Measurements from ENCODE around the gene UROS. TPM values are rescaled to one million over a fixed set of nuclear protein-coding genes. Genes with fewer than 3 reads are reported as not detected.

Gene UROS
- total RNA-seq, 1 donor = 90.5 TPM

GRCh38 chr10:125769175-125769574 lies 53.9 kb downstream of the UROS start:
- no peak overlapping the region for H3K27ac ChIP-seq (ENCODE audit: low read depth, low read length)
- H3K79me2 ChIP-seq (ENCODE audit: insufficient read depth, low read length) = no peaks in the 10 kb centered on the region
- H3K4me2 ChIP-seq (ENCODE audit: insufficient read depth, low read length) = no peak overlapping the region
- no peak for TF ChIP-seq CTCF (IDR thresholded peaks at IDR 0.05; ENCODE audit: extremely low read depth, low read depth, low read length)
- H2AFZ ChIP-seq (ENCODE audit: low read length) = no peak overlapping the region
- H3K4me1 ChIP-seq (ENCODE audit: insufficient read depth, low read length) = no peaks in the 10 kb centered on the region
- H3K4me3 ChIP-seq (ENCODE audit: insufficient read depth, low read length) = no peak overlapping the region
- no peaks in the 10 kb centered on the region for H4K20me1 ChIP-seq (ENCODE audit: insufficient read depth, low read length)
- no peaks in the 10 kb centered on the region for H3K9me3 ChIP-seq (ENCODE audit: low read depth, low read length)
- no peak for DNase-seq (ENCODE audit: insufficient read length, low spot score, missing footprints)
- no peaks in the 10 kb centered on the region for H3K27me3 ChIP-seq (ENCODE audit: insufficient read depth, low read length)
- H3K36me3 ChIP-seq (ENCODE audit: insufficient read depth, low read length) = peaks cover 14% of the 10 kb centered on the region

GRCh38 chr10:125768219-125768855 lies 54.7 kb downstream of the UROS start:
- peak; percentile 90 for DNase-seq (ENCODE audit: insufficient read length, low spot score, missing footprints)
- no peaks in the 10 kb centered on the region for H3K27me3 ChIP-seq (ENCODE audit: insufficient read depth, low read length)
- no peaks in the 10 kb centered on the region for H3K9me3 ChIP-seq (ENCODE audit: low read depth, low read length)
- H4K20me1 ChIP-seq (ENCODE audit: insufficient read depth, low read length) = no peaks in the 10 kb centered on the region
- H3K4me2 ChIP-seq (ENCODE audit: insufficient read depth, low read length) = no peak overlapping the region
- H3K4me3 ChIP-seq (ENCODE audit: insufficient read depth, low read length) = no peak overlapping the region
- TF ChIP-seq CTCF (IDR thresholded peaks at IDR 0.05; ENCODE audit: extremely low read depth, low read depth, low read length) = no peak
- H3K4me1 ChIP-seq (ENCODE audit: insufficient read depth, low read length) = no peaks in the 10 kb centered on the region
- H3K79me2 ChIP-seq (ENCODE audit: insufficient read depth, low read length) = no peaks in the 10 kb centered on the region
- no peak overlapping the region for H3K27ac ChIP-seq (ENCODE audit: low read depth, low read length)
- no peak overlapping the region for H2AFZ ChIP-seq (ENCODE audit: low read length)
- H3K36me3 ChIP-seq (ENCODE audit: insufficient read depth, low read length) = peaks cover 21% of the 10 kb centered on the region

- no peaks in the 10 kb centered on the region for H4K20me1 ChIP-seq (ENCODE audit: insufficient read depth, low read length)
- DNase-seq (ENCODE audit: insufficient read length, low spot score, missing footprints) = no peak
- no peak overlapping the region for H3K27ac ChIP-seq (ENCODE audit: low read depth, low read length)
- no peaks in the 10 kb centered on the region for H3K9me3 ChIP-seq (ENCODE audit: low read depth, low read length)
- H3K4me3 ChIP-seq (ENCODE audit: insufficient read depth, low read length) = no peak overlapping the region
- no peaks in the 10 kb centered on the region for H3K4me1 ChIP-seq (ENCODE audit: insufficient read depth, low read length)
- no peak overlapping the region for H3K4me2 ChIP-seq (ENCODE audit: insufficient read depth, low read length)
- TF ChIP-seq CTCF (IDR thresholded peaks at IDR 0.05; ENCODE audit: extremely low read depth, low read depth, low read length) = no peak
- H2AFZ ChIP-seq (ENCODE audit: low read length) = no peak overlapping the region
- H3K79me2 ChIP-seq (ENCODE audit: insufficient read depth, low read length) = no peaks in the 10 kb centered on the region
- H3K36me3 ChIP-seq (ENCODE audit: insufficient read depth, low read length) = peaks cover 26% of the 10 kb centered on the region
- H3K27me3 ChIP-seq (ENCODE audit: insufficient read depth, low read length) = no peaks in the 10 kb centered on the region
These were observed 56.5 kb downstream of the UROS start for GRCh38 chr10:125766511-125766910.

GRCh38 chr10:125765835-125766234 lies 57.2 kb downstream of the UROS start:
- no peak for TF ChIP-seq CTCF (IDR thresholded peaks at IDR 0.05; ENCODE audit: extremely low read depth, low read depth, low read length)
- no peak overlapping the region for H3K4me3 ChIP-seq (ENCODE audit: insufficient read depth, low read length)
- H4K20me1 ChIP-seq (ENCODE audit: insufficient read depth, low read length) = no peaks in the 10 kb centered on the region
- DNase-seq (ENCODE audit: insufficient read length, low spot score, missing footprints) = no peak
- H3K27ac ChIP-seq (ENCODE audit: low read depth, low read length) = no peak overlapping the region
- H3K9me3 ChIP-seq (ENCODE audit: low read depth, low read length) = no peaks in the 10 kb centered on the region
- no peaks in the 10 kb centered on the region for H3K4me1 ChIP-seq (ENCODE audit: insufficient read depth, low read length)
- no peaks in the 10 kb centered on the region for H3K27me3 ChIP-seq (ENCODE audit: insufficient read depth, low read length)
- H2AFZ ChIP-seq (ENCODE audit: low read length) = no peak overlapping the region
- H3K79me2 ChIP-seq (ENCODE audit: insufficient read depth, low read length) = no peaks in the 10 kb centered on the region
- peaks cover 26% of the 10 kb centered on the region for H3K36me3 ChIP-seq (ENCODE audit: insufficient read depth, low read length)
- no peak overlapping the region for H3K4me2 ChIP-seq (ENCODE audit: insufficient read depth, low read length)
